HL-60 (cell line): ENCODE measurements around the gene SMG6.

Experiments
- DNase-seq, 2 experiments: peaks; one replicate each; pipeline ENCODE4 v3.0.0-alpha.2; 2010 to 2020; ENCODE audit warnings: low read depth in 1 of 2, low spot score in 1 of 2
- H3K27ac ChIP-seq: fragments of 250-450 bp; sonication (Bioruptor Pico); replicated peaks from 2 replicates; pipeline ENCODE4 v1.5.1; 2020; ENCODE audit warnings: mild to moderate bottlenecking, moderate library complexity
- H3K27me3 ChIP-seq: fragments of 250-450 bp; sonication (Bioruptor Pico); 2 replicates; pipeline ENCODE4 v1.5.1; 2021; ENCODE audit warnings: mild to moderate bottlenecking, moderate library complexity; ENCODE audit not compliant: insufficient read depth, poor library complexity, severe bottlenecking
- H3K4me3 ChIP-seq: replicated peaks from 2 replicates; pipeline ENCODE4 v1.5.1; 2011; ENCODE audit warnings: mild to moderate bottlenecking, control low read depth, low read length; ENCODE audit not compliant: insufficient read depth
- GABPA ChIP-seq: IDR thresholded peaks from 2 replicates; pipeline ENCODE4 v1.6.1; 2012; ENCODE audit warnings: low read depth
- POLR2AphosphoS5 ChIP-seq: IDR thresholded peaks from 2 replicates; pipeline ENCODE4 v1.6.1; 2012; ENCODE audit warnings: low read depth
- SPI1 ChIP-seq: IDR thresholded peaks from 2 replicates; pipeline ENCODE4 v1.6.1; 2012; ENCODE audit warnings: low read depth, mild to moderate bottlenecking, borderline replicate concordance
- TF ChIP-seq, protein P1 (sequence below): IDR thresholded peaks from 2 replicates; pipeline ENCODE4 v1.6.1; 2012; ENCODE audit warnings: low read depth; ENCODE audit not compliant: insufficient replicate concordance
- TF ChIP-seq, protein P2 (sequence below): IDR thresholded peaks from one replicate; pipeline ENCODE4 v1.5.1; 2011; ENCODE audit warnings: low read length, control low read depth, inconsistent platforms; ENCODE audit not compliant: insufficient read depth

Gene SMG6

GRCh38 chr17:2020721-2021120 lies 282.9 kb downstream of the SMG6 start:
- H3K27ac ChIP-seq: no peak overlapping the region
- TF ChIP-seq SPI1: no peak
- no peak for TF ChIP-seq GABPA
- TF ChIP-seq, protein P1, sequence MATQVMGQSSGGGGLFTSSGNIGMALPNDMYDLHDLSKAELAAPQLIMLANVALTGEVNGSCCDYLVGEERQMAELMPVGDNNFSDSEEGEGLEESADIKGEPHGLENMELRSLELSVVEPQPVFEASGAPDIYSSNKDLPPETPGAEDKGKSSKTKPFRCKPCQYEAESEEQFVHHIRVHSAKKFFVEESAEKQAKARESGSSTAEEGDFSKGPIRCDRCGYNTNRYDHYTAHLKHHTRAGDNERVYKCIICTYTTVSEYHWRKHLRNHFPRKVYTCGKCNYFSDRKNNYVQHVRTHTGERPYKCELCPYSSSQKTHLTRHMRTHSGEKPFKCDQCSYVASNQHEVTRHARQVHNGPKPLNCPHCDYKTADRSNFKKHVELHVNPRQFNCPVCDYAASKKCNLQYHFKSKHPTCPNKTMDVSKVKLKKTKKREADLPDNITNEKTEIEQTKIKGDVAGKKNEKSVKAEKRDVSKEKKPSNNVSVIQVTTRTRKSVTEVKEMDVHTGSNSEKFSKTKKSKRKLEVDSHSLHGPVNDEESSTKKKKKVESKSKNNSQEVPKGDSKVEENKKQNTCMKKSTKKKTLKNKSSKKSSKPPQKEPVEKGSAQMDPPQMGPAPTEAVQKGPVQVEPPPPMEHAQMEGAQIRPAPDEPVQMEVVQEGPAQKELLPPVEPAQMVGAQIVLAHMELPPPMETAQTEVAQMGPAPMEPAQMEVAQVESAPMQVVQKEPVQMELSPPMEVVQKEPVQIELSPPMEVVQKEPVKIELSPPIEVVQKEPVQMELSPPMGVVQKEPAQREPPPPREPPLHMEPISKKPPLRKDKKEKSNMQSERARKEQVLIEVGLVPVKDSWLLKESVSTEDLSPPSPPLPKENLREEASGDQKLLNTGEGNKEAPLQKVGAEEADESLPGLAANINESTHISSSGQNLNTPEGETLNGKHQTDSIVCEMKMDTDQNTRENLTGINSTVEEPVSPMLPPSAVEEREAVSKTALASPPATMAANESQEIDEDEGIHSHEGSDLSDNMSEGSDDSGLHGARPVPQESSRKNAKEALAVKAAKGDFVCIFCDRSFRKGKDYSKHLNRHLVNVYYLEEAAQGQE: no peak
- TF ChIP-seq, protein P2, sequence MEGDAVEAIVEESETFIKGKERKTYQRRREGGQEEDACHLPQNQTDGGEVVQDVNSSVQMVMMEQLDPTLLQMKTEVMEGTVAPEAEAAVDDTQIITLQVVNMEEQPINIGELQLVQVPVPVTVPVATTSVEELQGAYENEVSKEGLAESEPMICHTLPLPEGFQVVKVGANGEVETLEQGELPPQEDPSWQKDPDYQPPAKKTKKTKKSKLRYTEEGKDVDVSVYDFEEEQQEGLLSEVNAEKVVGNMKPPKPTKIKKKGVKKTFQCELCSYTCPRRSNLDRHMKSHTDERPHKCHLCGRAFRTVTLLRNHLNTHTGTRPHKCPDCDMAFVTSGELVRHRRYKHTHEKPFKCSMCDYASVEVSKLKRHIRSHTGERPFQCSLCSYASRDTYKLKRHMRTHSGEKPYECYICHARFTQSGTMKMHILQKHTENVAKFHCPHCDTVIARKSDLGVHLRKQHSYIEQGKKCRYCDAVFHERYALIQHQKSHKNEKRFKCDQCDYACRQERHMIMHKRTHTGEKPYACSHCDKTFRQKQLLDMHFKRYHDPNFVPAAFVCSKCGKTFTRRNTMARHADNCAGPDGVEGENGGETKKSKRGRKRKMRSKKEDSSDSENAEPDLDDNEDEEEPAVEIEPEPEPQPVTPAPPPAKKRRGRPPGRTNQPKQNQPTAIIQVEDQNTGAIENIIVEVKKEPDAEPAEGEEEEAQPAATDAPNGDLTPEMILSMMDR: no peak
- no peak for TF ChIP-seq POLR2AphosphoS5
- H3K4me3 ChIP-seq: no peak overlapping the region
- peaks cover 4% of the 10 kb centered on the region for H3K27me3 ChIP-seq
- no peak for DNase-seq

DNA sequence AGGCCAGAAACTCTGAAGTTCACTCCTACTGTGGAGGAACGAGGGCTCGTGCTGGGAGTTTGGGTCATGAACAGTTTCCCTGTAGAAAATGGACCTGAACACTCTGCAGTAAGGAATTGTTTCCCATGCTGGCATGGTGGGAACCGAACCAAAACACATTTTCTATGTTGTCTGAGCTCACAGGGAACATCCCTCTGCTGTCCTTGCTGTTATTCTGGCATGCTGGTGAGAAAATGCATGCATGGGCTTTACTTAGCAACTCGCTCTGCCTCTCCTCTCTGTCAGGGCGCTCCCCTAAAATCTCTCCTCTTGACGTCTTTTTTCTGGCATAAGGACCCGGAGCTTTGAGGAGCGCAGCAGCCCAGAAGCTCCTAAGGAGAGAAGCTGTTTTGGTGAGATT lies 283.9 kb downstream of the SMG6 start:
- TF ChIP-seq GABPA: no peak
- TF ChIP-seq, protein P1: no peak
- TF ChIP-seq, protein P2: no peak
- no peak for TF ChIP-seq SPI1
- TF ChIP-seq POLR2AphosphoS5: no peak
- H3K27ac ChIP-seq: no peak overlapping the region
- DNase-seq: no peak
- H3K27me3 ChIP-seq: no peaks in the 10 kb centered on the region
- no peak overlapping the region for H3K4me3 ChIP-seq

DNA sequence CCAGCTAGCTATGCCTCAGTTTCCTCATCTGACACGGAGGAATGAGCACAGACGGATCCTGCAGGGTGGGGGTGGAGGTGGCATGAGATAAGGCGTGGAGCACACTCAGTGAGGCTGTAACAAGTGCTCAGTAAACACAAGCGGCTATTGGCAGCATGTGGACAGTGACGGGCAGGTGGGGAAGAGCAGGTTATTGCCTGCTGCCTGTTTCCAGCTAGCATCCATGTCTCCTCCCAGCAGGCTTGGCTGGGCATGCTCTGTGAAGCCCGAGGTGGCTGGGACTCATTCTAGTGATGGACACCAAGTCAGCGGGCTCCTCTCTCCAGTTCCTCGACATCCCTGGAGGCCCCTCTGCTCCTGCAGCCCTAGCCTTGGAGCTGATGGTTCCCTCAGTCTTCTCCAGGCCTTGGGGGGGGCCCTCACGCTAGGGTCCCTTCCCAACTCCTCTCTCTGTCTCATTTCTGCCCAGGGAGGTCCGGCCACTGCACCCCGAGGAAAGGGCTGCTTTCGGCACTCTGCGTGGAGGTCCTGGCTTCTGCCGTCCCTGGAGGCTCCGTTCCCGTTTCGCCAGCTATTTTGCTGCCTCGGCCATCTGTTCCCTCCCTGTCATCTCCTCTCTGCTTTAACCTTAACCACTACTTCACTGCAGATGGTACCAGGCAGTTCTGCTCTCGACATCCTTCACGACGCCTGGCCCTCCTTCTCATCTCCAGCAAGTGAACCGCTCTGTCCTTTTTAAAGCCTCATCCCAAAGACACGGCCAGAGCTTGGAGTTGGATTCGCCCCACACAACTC lies 284.7 kb downstream of the SMG6 start:
- TF ChIP-seq POLR2AphosphoS5 (no peak), SPI1 (no peak), GABPA (no peak)
- TF ChIP-seq, protein P2: no peak
- TF ChIP-seq, protein P1: no peak
- H3K27ac ChIP-seq: no peak overlapping the region
- no peak for DNase-seq
- no peaks in the 10 kb centered on the region for H3K27me3 ChIP-seq
- no peak overlapping the region for H3K4me3 ChIP-seq
